Activated CD8-positive, alpha-beta memory T cell treated with anti-CD3 and anti-CD28 coated beads for 4 hours (primary cell): ENCODE data around the gene NXF1.
"Not testable (repeated sequence)": the region's sequence is repeated elsewhere in the genome, so short reads cannot be mapped to it uniquely, and the experiment has no call there.

Source experiments
- DNase-seq, 2 donors: peaks; one replicate each; pipeline ENCODE4 v3.0.0-alpha.2; 2020; ENCODE audit warnings: low read depth in 2 of 2

NXF1 gene

GRCh38 chr11:62787005-62787759, 18.1 kb downstream of the NXF1 start, which contains the start of gene TMEM179B:
TSS of gene TMEM179B (plus strand) at chr11:62787402. CDS start at chr11:62787432, 30 bp downstream.
- DNase-seq: peak; percentile 98 to 99

- peak; percentile 69 to 73 for DNase-seq
These were observed 18.8 kb downstream of the NXF1 start for GRCh38 chr11:62786318-62787004.

GRCh38 chr11:62782753-62783152, 22.5 kb downstream of the NXF1 start:
- no peak for DNase-seq

- no peak for DNase-seq
These were observed 26.8 kb downstream of the NXF1 start for GRCh38 chr11:62778441-62778840.

GRCh38 chr11:62777389-62777788, 27.9 kb downstream of the NXF1 start:
- DNase-seq: no peak

- no peak for DNase-seq
These were observed 29.6 kb downstream of the NXF1 start for GRCh38 chr11:62775646-62776045.

GRCh38 chr11:62774407-62774806, 30.8 kb downstream of the NXF1 start:
- DNase-seq: no peak

- peak; percentile 83 to 85 for DNase-seq
These were observed 33.9 kb downstream of the NXF1 start, which contains the start of gene TAF6L for GRCh38 chr11:62771144-62772021. TSS of gene TAF6L (plus strand) at chr11:62771396. CDS start at chr11:62775784, 4,388 bp downstream.

GRCh38 chr11:62770778-62771143, 34.5 kb downstream of the NXF1 start:
- DNase-seq: no peak

- not testable (repeated sequence) for DNase-seq
These were observed 44.4 kb downstream of the NXF1 start for GRCh38 chr11:62760867-62761227.

GRCh38 chr11:62757846-62758788, 47.1 kb downstream of the NXF1 start:
- no peak for DNase-seq

- no peak for DNase-seq
These were observed 50.1 kb downstream of the NXF1 start for GRCh38 chr11:62755086-62755615.

- DNase-seq: peak; percentile 92 to 94
These were observed 51.3 kb downstream of the NXF1 start, which contains the start of gene ZBTB3 for GRCh38 chr11:62753736-62754603. TSS of gene ZBTB3 (minus strand) at chr11:62754160. CDS start at chr11:62753664, 496 bp downstream.

- DNase-seq: no peak
These were observed 52.1 kb downstream of the NXF1 start for GRCh38 chr11:62752994-62753735.

- no peak for DNase-seq
These were observed 53.0 kb downstream of the NXF1 start for GRCh38 chr11:62752177-62752785.

GRCh38 chr11:62749931-62750330, 55.3 kb downstream of the NXF1 start:
- not testable (repeated sequence) for DNase-seq

GRCh38 chr11:62747475-62748160, 57.6 kb downstream of the NXF1 start:
- DNase-seq: no peak
